Heart right ventricle (tissue), 16 donors: Measurements from ENCODE around the gene TNP1. TPM values are rescaled to one million over a fixed set of nuclear protein-coding genes. Genes with fewer than 3 reads are reported as not detected.

Experiments
- ATAC-seq, 8 donors: fragments of 200-7000 bp; cut with Tn5 transposase; one replicate each; pipeline ENCODE4 v1.9.1; 2020; ENCODE audit warnings: mild to moderate bottlenecking in 8 of 8, moderate library complexity in 8 of 8, moderate number of reproducible peaks in 1 of 8
- DNase-seq, 2 donors: peaks; one replicate each; pipeline ENCODE4 v3.0.0-alpha.2; 2020
- H3K27ac ChIP-seq, 10 donors: fragments of 200-600 bp; sonication (generic) in 2 of 10; one replicate each; pipeline versions ENCODE4 v1.5.0 to v1.8.0; 2020 to 2022; ENCODE audit warnings: mild to moderate bottlenecking in 3 of 10
- H3K27me3 ChIP-seq, 7 donors: fragments of 200-600 bp; one replicate each; pipeline ENCODE4 v1.8.0; 2021 to 2022; ENCODE audit warnings: mild to moderate bottlenecking in 2 of 7
- H3K36me3 ChIP-seq, 9 donors: fragments of 200-600 bp; sonication (generic) in 1 of 9; one replicate each; pipeline versions ENCODE4 v1.5.0 to v1.8.0; 2020 to 2022; ENCODE audit warnings: mild to moderate bottlenecking in 2 of 9
- H3K4me1 ChIP-seq, 9 donors: fragments of 200-600 bp; sonication (generic) in 1 of 9; one replicate each; pipeline versions ENCODE4 v1.5.0 to v1.8.0; 2020 to 2022; ENCODE audit warnings: mild to moderate bottlenecking in 4 of 9
- H3K4me3 ChIP-seq, 10 donors: fragments of 200-600 bp; sonication (generic) in 2 of 10; one replicate each; pipeline versions ENCODE4 v1.5.0 to v1.8.0; 2020 to 2022; ENCODE audit warnings: mild to moderate bottlenecking in 7 of 10, moderate library complexity in 2 of 10
- H3K9me3 ChIP-seq, 11 donors: fragments of 200-600 bp in 10 of 11; sonication (generic) in 2 of 11; one replicate each; pipeline versions ENCODE4 v1.5.0 to v1.8.0; 2013 to 2022; ENCODE audit warnings: mild to moderate bottlenecking in 2 of 11, control low read depth in 1 of 11, moderate library complexity in 1 of 11
- WGBS, 2 donors: extraction: QIAGEN DNeasy Blood & Tissue Kit; methylation state at CpG; one replicate each; pipeline ENCODE4 v1.1.7; 2013; ENCODE audit warnings: inconsistent platforms in 1 of 2; 5-methylcytosine and 5-hydroxymethylcytosine counted together
- intact Hi-C, 10 donors: fragments of 100-400 bp; cut with DNase I; formaldehyde crosslinking; loops; one replicate each; pipeline versions ENCODE4 v1.11.1 to v1.14.2; 2022
- long read RNA-seq, 3 donors: library from polyadenylated mRNA; unstranded; transcript quantifications; one replicate each; pipeline ENCODE4 v2.0.0, GENCODE V29; 2020 to 2021
- polyA plus RNA-seq, 2 donors: library from polyadenylated mRNA; stranded (reverse); fragments of 200-250 nt; gene quantifications; one replicate each; pipeline ENCODE4 v1.2.3, GENCODE V29; 2013
- total RNA-seq, 10 donors: library from RNA; stranded (reverse); fragmentation: NEBNext Ultra II Directional in 3 of 10; extraction: Animal tissue kit (Norgen Biotek cat#: 25700) in 3 of 10; gene quantifications; one replicate each; pipeline versions ENCODE4 v1.2.1 to v1.2.4, GENCODE V29; 2021 to 2023
- TF ChIP-seq, protein P1 (sequence below), 9 donors: fragments of 200-600 bp; sonication (generic) in 2 of 9; IDR thresholded peaks; one replicate each; pipeline versions ENCODE4 v1.5.0 to v1.8.0; 2021 to 2022; ENCODE audit warnings: antibody characterized with exemption in 9 of 9, mild to moderate bottlenecking in 5 of 9, moderate library complexity in 1 of 9
- donor health status: Arrhythmogenic right ventricular cardiomyopathy.
- donor health status: ischemic (EF 13 %, LVEDD 7.1; RV severe dilation, severe dysfunction).
- donor health status: healthy with polysubstance abuse.
- donor health status: DM: no; HTN: yes; CAD: no.
- donor health status: DM: no; HTN: no; CAD: no.
- donor health status: ischemic (EF 25% LVEDD 6.9; RV normal size, moderate dysfunction).
- donor health status: ischemic (EF 25% LVEDD 5.7; RV mildly dilated, moderate dysfunction).
- donor health status: healthy.
- donor health status: DM: yes; HTN: yes; CAD: no.
- donor health status: Ischemic cardiomyopathy.
- donor health status: ischemic (EF 35%, LVEDD 5.7; RV mildly dilated, moderate dysfunction).
- donor health status: nonischemic (EF 11% LVEDD 7.7; RV severe dilation, severe dysfunction).
- donor health status: DM: yes; HTN: yes; CAD: no.
- donor health status: PGD.
- donor health status: ischemic (EF 29% LVEDD 5.4; RV normal size, mild dysfunction).
- donor health status: nonischemic (EF 23%, LVEDD 6.1; RV moderate dilation, normal function).

TNP1 gene, protein sequence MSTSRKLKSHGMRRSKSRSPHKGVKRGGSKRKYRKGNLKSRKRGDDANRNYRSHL
- total RNA-seq (not detected), polyA plus RNA-seq (not detected)
- long read RNA-seq, donor 1 = 0 reads
- long read RNA-seq, donor 2 = 0 reads
- long read RNA-seq, donor 3 = 0 reads

DNA sequence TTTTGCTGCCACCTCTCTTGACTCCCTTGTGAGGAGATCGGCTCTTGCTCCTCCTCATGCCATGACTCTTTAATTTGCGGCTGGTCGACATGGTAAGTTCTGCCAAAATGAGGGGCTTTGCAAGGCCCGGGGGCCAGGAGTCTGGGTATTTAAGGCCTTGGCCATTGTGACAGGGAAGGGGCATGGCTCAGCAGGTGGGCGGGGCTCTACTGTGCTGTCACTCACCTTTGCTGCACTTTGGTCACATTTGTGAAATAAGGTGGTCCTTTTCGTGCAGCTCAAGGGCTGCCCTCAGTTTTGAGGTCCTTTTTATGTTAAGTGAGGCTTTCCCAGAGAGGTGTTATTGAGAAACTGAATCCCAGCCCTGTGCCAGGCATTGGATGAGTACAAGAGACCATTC lies at the start of gene TNP1:
TNP1 (minus strand) TSS at position 121 of the 400 bp plus-strand sequence; CDS start at position 91, 30 bp downstream.
- WGBS, 2 donors = 97 to 98% methylated on average over 6 of the region's 6 CpGs
- no peaks in the 10 kb centered on the region for H3K36me3 ChIP-seq
- ATAC-seq (no peak), DNase-seq (no peak)
- TF ChIP-seq, protein P1, sequence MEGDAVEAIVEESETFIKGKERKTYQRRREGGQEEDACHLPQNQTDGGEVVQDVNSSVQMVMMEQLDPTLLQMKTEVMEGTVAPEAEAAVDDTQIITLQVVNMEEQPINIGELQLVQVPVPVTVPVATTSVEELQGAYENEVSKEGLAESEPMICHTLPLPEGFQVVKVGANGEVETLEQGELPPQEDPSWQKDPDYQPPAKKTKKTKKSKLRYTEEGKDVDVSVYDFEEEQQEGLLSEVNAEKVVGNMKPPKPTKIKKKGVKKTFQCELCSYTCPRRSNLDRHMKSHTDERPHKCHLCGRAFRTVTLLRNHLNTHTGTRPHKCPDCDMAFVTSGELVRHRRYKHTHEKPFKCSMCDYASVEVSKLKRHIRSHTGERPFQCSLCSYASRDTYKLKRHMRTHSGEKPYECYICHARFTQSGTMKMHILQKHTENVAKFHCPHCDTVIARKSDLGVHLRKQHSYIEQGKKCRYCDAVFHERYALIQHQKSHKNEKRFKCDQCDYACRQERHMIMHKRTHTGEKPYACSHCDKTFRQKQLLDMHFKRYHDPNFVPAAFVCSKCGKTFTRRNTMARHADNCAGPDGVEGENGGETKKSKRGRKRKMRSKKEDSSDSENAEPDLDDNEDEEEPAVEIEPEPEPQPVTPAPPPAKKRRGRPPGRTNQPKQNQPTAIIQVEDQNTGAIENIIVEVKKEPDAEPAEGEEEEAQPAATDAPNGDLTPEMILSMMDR (IDR thresholded peaks at IDR 0.05) = no peak
- H3K27ac ChIP-seq = no peak within 1 kb of the TSS
- no peaks in the 10 kb centered on the region for H3K27me3 ChIP-seq
- H3K4me1 ChIP-seq = peaks cover 0 to 35% (median 22%) of the 10 kb centered on the region in 9 donors
- intact Hi-C loops = loop anchor here in 2 of 10 donors (5.0 to 10.0 kb wide), 3 partner anchors 148 to 215 kb away; partner anchors contain the start of gene IGFBP5 (in 1 of the 2)
- no peaks in the 10 kb centered on the region for H3K9me3 ChIP-seq
- H3K4me3 ChIP-seq = no peak within 1 kb of the TSS

DNA sequence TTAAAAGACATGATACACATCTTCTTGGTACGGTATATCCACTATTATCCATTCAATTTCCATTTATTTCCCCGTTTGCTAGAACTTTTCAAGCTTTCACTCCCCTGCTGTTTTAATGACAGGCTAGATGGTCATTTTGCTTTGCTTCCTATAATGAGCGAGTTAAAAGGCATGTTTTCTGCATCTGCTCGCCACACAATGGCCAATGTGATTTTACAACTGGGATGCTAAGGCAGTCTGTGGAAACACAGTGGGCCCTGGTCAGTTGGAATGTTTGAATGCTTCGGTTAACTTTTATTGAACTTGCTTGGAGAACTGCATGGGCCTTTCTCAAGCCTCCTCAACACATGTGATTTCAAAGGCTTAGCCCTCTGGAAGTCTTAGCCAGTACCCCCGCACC lies 48.4 kb upstream of the TNP1 start:
- H3K27ac ChIP-seq = no peak overlapping the region
- H3K27me3 ChIP-seq = no peaks in the 10 kb centered on the region
- peaks cover 0 to 11% (median 1%) of the 10 kb centered on the region in 11 donors for H3K9me3 ChIP-seq
- intact Hi-C loops = no loop called here
- no peak for ATAC-seq
- H3K4me3 ChIP-seq = no peak overlapping the region
- H3K4me1 ChIP-seq = peaks cover 0 to 5% (median 0%) of the 10 kb centered on the region in 9 donors
- TF ChIP-seq, protein P1 (IDR thresholded peaks at IDR 0.05) = no peak
- no peak for DNase-seq
- whole genome bisulfite sequencing, 2 donors = 98 to 100% methylated on average over 6 of the region's 6 CpGs
- H3K36me3 ChIP-seq = no peaks in the 10 kb centered on the region

DNA sequence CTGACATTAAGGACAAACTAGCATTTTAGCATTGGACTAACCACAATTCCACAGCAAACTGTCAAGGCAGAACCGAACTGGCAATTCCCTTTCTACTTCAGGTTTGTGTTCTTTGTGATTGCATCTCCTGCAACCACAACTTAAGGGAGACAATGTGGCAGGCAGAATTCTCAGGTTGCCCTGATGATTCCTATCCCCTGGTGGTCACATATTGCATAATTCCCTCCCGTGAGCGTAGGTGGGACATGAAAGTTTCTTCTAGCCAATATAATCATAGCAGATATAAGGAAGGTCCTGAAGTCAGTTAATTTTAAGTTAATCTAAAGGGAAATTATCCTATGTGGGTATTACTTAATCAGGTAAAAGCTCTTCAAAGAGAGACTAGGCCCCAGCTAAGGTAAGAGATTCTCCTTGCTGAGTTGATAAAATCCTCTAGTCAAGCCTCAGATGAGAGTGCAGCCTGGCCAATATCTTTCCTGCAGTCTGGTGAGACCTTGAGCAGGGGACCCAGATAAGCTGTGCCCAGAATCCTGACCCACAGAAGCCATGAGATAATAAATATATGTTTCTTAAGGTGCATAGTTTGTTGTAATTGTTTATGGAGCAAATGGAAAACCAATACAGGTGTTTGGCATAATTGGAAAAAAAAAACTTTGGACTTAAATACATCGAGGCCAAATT lies 45.9 kb upstream of the TNP1 start:
- TF ChIP-seq, protein P1 (IDR thresholded peaks at IDR 0.05) = no peak
- Histone ChIP-seq H3K27me3 (no peaks in the 10 kb centered on the region), H3K27ac (no peak overlapping the region), H3K9me3 (peaks cover 0 to 29% (median 11%) of the 10 kb centered on the region in 11 donors), H3K4me3 (no peak overlapping the region), H3K4me1 (peaks cover 0 to 5% (median 0%) of the 10 kb centered on the region in 9 donors), H3K36me3 (no peaks in the 10 kb centered on the region)
- DNase-seq (no peak), ATAC-seq (no peak)
- intact Hi-C loops = no loop called here
- 88 to 93% methylated on average over 4 of the region's 4 CpGs for WGBS, 2 donors

DNA sequence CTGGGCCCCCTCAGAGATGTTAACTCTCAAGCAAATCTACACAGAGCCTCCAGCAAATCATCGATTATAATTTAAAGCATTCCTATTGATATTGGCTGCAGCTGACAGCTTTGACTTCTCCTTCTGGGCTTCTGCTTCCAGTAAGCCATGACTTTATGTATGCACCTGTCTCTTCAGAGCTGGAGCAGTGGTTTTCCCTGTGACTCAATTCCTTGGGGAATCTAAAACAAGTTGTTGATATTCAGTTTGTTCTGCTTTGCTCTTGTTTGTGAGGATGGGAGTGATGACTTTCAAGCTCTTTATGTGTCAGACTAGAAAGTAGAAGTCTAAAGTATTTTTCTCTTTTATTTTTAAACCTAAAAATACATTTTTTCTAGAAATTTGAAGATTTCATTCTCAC lies 45.1 kb upstream of the TNP1 start:
- TF ChIP-seq, protein P1 (IDR thresholded peaks at IDR 0.05) = no peak
- peaks cover 0 to 29% (median 11%) of the 10 kb centered on the region in 11 donors for H3K9me3 ChIP-seq
- WGBS, 2 donors = 98 to 100% methylated on average over 1 of the region's 1 CpG
- DNase-seq (no peak), ATAC-seq (no peak)
- no peak overlapping the region for H3K27ac ChIP-seq
- intact Hi-C loops = no loop called here
- no peak overlapping the region for H3K4me3 ChIP-seq
- H3K4me1 ChIP-seq = peaks cover 0 to 5% (median 0%) of the 10 kb centered on the region in 9 donors
- no peaks in the 10 kb centered on the region for H3K27me3 ChIP-seq
- H3K36me3 ChIP-seq = no peaks in the 10 kb centered on the region
